K562 (cell line): ENCODE results near the gene PUS7. TPM values are rescaled to one million over a fixed set of nuclear protein-coding genes. Genes with fewer than 3 reads are reported as not detected.

ENCODE experiments used
- CLOCK ChIP-seq: fragments of 250-450 bp; sonication (Bioruptor Pico); IDR thresholded peaks from 2 replicates; pipeline ENCODE4 v1.4.0; 2020; ENCODE audit warnings: mild to moderate bottlenecking, moderate library complexity, borderline replicate concordance
- NCOA4 ChIP-seq: fragments of 450-650 bp; IDR thresholded peaks from 2 replicates; pipeline ENCODE4 v1.6.1; 2018; ENCODE audit warnings: mild to moderate bottlenecking; ENCODE audit not compliant: partially characterized antibody
- RREB1 ChIP-seq: fragments of 250-450 bp; sonication (Bioruptor Pico); IDR thresholded peaks from 2 replicates; pipeline ENCODE4 v1.4.0; 2020
- TBL1XR1 ChIP-seq, 2 experiments: IDR thresholded peaks; 2 replicates each; pipeline ENCODE4 v1.6.1; 2012; ENCODE audit warnings: improper control_type of control experiment in 2 of 2, low read length in 2 of 2, mild to moderate bottlenecking in 1 of 2
- ZC3H4 ChIP-seq: sonication (generic); formaldehyde crosslinking; IDR thresholded peaks from 2 replicates; pipeline ENCODE4 v1.9.0; 2021; ENCODE audit warnings: missing genetic modification reagents, borderline replicate concordance
- ZNF780A ChIP-seq: fragments of 250-450 bp; sonication (Bioruptor Pico); IDR thresholded peaks from 2 replicates; pipeline ENCODE4 v1.5.0; 2021; ENCODE audit warnings: mild to moderate bottlenecking
- polyA plus RNA-seq, 8 experiments: library from polyadenylated mRNA; depleted of rRNA in 4 of 8; stranded (reverse) in 5 of 8; unstranded in 3 of 8; fragments of >200 nt; fragmentation: Nextera tagmentation in 2 of 8; fragmentation: Illumina TruSeq in 1 of 8; extraction: Ambion mirVana in 2 of 8; extraction: Trizol in 1 of 8; gene quantifications; 2 replicates each; pipeline versions ENCODE4 v1.2.1 to v1.2.3, GENCODE V29; 2011 to 2014; ENCODE audit warnings: inconsistent platforms in 1 of 8, missing spikeins in 1 of 8
- total RNA-seq, 7 experiments: library from RNA; depleted of rRNA in 6 of 7; stranded (reverse); fragments of >200 nt in 6 of 7; fragmentation: Illumina TruSeq in 2 of 7; extraction: Trizol in 2 of 7; gene quantifications; 2 replicates each; pipeline versions ENCODE4 v1.2.1 to v1.2.3, GENCODE V29; 2011 to 2021; ENCODE audit warnings: low replicate concordance in 1 of 7

PUS7 gene
- total and polyA plus RNA-seq, 9 of the 15 experiments (the other 6 are each of a cell fraction or from before 2014, with no cell fraction given): 15.1 to 95.6 (median 63.2) TPM

GRCh38 chr7:105567821-105568220 lies 45.8 kb upstream of the PUS7 start (continued):
- TF ChIP-seq CLOCK (no peak), RREB1 (no peak), NCOA4 (no peak), ZNF780A (CRISPR knock-in tag) (no peak), ZC3H4 (no peak), TBL1XR1 (IDR thresholded peaks at IDR 0.05; ENCODE audit: low read length in 2 of 2) (no peak)
